DND-41 (cell line): ENCODE data around the gene ADGB.

Experiments used
- ATAC-seq: fragments of 200-7000 bp; cut with Tn5 transposase; 3 replicates; pipeline ENCODE4 v1.9.1; 2021; ENCODE audit warnings: low read depth; ENCODE audit not compliant: insufficient read depth
- DNase-seq: peaks from one replicate; pipeline ENCODE4 v3.0.0-alpha.2; 2020
- H2AFZ ChIP-seq: 2 replicates; pipeline ENCODE4 v1.6.0; 2012; ENCODE audit warnings: low read depth, low read length
- H3K27ac ChIP-seq: 2 replicates; pipeline ENCODE4 v1.5.1; 2012; ENCODE audit warnings: low read length, inconsistent platforms
- H3K27me3 ChIP-seq: fragments of 200-600 bp; sonication (generic); 2 replicates; pipeline ENCODE4 v1.6.0; 2012; ENCODE audit warnings: low read length, mild to moderate bottlenecking, inconsistent platforms; ENCODE audit not compliant: insufficient read depth, poor library complexity
- H3K36me3 ChIP-seq: 2 replicates; pipeline ENCODE4 v1.5.1; 2012; ENCODE audit warnings: low read length, inconsistent platforms; ENCODE audit not compliant: insufficient read depth
- H3K4me1 ChIP-seq: 2 replicates; pipeline ENCODE4 v1.5.1; 2012; ENCODE audit warnings: mild to moderate bottlenecking, low read length; ENCODE audit not compliant: insufficient read depth
- H3K4me2 ChIP-seq: 2 replicates; pipeline ENCODE4 v1.6.0; 2012; ENCODE audit warnings: mild to moderate bottlenecking, moderate library complexity, low read length, inconsistent platforms; ENCODE audit not compliant: insufficient read depth
- H3K4me3 ChIP-seq, 2 experiments: fragments of 200-600 bp in 1 of 2; shearing (Covaris generic) in 1 of 2; 2 replicates each; pipeline ENCODE4 v1.5.1; 2012 to 2016; ENCODE audit warnings: inconsistent platforms in 2 of 2, low read length in 2 of 2, mild to moderate bottlenecking in 2 of 2, low read depth in 1 of 2, moderate library complexity in 1 of 2
- H3K79me2 ChIP-seq: 2 replicates; pipeline ENCODE4 v1.6.0; 2012; ENCODE audit warnings: low read length, inconsistent platforms; ENCODE audit not compliant: insufficient read depth
- H3K9ac ChIP-seq: 2 replicates; pipeline ENCODE4 v1.6.0; 2012; ENCODE audit warnings: low read depth, mild to moderate bottlenecking, inconsistent platforms, low read length, moderate library complexity
- H3K9me3 ChIP-seq: 2 replicates; pipeline ENCODE4 v1.5.1; 2012; ENCODE audit warnings: low read length, moderate library complexity, mild to moderate bottlenecking, inconsistent platforms; ENCODE audit not compliant: insufficient read depth, severe bottlenecking
- H4K20me1 ChIP-seq: 2 replicates; pipeline ENCODE4 v1.6.0; 2012; ENCODE audit warnings: low read length; ENCODE audit not compliant: insufficient read depth
- EZH2 ChIP-seq: IDR thresholded peaks from 3 replicates; pipeline ENCODE4 v1.6.1; 2012; ENCODE audit warnings: borderline replicate concordance, low read depth, mild to moderate bottlenecking, moderate library complexity, low read length, inconsistent platforms; ENCODE audit not compliant: severe bottlenecking
- TF ChIP-seq, protein P1 (sequence below): IDR thresholded peaks from 2 replicates; pipeline ENCODE4 v1.5.1; 2012; ENCODE audit warnings: borderline replicate concordance, low read length, moderate library complexity, mild to moderate bottlenecking; ENCODE audit not compliant: poor library complexity, severe bottlenecking; ENCODE audit errors: extremely low read depth

Gene ADGB

DNA sequence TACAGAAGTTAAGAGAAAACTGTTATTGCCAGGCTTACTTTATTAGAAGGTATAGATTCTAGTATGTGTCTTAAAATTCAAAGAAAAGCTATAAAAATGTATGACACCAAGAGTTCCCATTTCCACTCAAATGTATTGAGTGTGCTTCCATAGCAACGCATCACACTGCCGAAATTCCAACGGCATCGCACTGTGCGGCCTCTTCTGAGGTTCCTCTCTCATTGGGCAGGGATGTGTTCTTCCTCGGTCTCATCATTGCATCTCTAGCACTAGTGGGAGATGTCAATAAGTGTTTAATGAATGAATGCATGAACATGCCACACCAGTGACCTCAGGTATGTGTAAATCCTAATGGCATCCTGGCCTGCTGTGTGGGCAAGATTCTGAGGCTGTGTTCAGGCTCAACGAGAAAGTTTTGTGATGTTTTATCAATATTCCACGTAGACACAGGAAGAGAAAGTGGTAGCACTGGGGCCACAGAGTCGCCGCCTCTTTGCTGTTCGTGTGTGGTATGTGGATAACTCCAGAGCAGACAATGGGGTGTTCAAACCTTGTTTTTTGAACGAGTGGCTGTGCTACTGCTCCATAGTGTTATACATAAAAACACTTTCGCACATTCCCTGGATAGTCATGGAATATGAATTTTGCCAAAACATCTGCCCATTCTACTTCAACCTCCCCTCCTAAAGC lies 171.6 kb downstream of the ADGB start:
- peak overlapping the region; percentile 62 for H3K4me2 ChIP-seq
- DNase-seq: peak; percentile 57
- H3K9me3 ChIP-seq: no peaks in the 10 kb centered on the region
- H3K4me1 ChIP-seq: peaks cover 29% of the 10 kb centered on the region
- peak overlapping the region; percentile 41 for H2AFZ ChIP-seq
- H3K27ac ChIP-seq: peak overlapping the region; percentile 89
- peak overlapping the region; percentile 41 for H3K9ac ChIP-seq
- no peaks in the 10 kb centered on the region for H3K79me2 ChIP-seq
- peak; percentile 62 for ATAC-seq
- peak overlapping the region in 1 of 2 experiments; percentile 50; a peak in 3 of 4 replicates for H3K4me3 ChIP-seq
- no peaks in the 10 kb centered on the region for H4K20me1 ChIP-seq
- H3K36me3 ChIP-seq: no peaks in the 10 kb centered on the region
- no peaks in the 10 kb centered on the region for H3K27me3 ChIP-seq
- TF ChIP-seq EZH2: no peak
- TF ChIP-seq, protein P1, sequence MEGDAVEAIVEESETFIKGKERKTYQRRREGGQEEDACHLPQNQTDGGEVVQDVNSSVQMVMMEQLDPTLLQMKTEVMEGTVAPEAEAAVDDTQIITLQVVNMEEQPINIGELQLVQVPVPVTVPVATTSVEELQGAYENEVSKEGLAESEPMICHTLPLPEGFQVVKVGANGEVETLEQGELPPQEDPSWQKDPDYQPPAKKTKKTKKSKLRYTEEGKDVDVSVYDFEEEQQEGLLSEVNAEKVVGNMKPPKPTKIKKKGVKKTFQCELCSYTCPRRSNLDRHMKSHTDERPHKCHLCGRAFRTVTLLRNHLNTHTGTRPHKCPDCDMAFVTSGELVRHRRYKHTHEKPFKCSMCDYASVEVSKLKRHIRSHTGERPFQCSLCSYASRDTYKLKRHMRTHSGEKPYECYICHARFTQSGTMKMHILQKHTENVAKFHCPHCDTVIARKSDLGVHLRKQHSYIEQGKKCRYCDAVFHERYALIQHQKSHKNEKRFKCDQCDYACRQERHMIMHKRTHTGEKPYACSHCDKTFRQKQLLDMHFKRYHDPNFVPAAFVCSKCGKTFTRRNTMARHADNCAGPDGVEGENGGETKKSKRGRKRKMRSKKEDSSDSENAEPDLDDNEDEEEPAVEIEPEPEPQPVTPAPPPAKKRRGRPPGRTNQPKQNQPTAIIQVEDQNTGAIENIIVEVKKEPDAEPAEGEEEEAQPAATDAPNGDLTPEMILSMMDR: no peak

DNA sequence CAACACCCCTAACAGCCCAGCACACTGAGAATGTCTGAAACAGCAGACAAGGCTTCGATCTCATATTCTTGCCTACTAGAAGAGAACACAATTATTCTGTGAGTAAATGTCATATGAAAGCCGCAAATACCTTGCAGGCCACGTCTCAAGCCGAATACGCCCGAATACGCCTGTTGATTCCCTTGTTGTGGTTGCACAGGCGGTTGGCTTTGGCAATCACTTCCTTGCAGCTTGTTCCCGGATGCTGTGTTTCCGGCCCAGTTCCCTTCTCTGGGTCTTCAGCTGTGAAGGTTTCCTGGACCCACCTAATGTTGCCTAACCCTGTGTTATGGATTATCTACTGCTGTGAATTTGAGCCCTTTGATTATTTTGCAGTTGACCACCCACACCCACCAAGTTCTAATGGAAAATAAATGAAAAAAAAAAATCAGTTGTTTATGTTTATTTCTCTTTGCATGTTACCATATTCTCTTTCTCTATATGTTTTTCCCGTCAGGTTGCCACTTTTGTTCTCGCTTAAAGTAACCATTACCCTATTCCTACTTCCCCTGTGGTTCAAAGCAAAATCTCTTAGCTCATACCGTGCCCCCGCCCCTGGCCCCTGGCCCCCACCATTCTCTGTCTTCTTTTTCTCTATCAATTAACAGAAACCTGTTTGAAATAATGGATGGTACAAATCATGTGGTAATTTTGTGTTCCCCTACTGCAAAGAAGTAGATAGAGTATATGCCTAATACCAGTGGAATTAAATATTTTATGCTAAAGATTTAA lies 172.4 kb downstream of the ADGB start:
- H3K4me2 ChIP-seq: peak overlapping the region; percentile 62
- peak overlapping the region in 1 of 2 experiments; percentile 50; a peak in 3 of 4 replicates for H3K4me3 ChIP-seq
- H2AFZ ChIP-seq: peak overlapping the region; percentile 41
- peak overlapping the region; percentile 89 for H3K27ac ChIP-seq
- no peaks in the 10 kb centered on the region for H3K79me2 ChIP-seq
- H3K9ac ChIP-seq: peak overlapping the region; percentile 41
- ATAC-seq (peak; percentile 91), DNase-seq (peak; percentile 92)
- TF ChIP-seq, protein P1: no peak
- no peak for TF ChIP-seq EZH2
- peaks cover 29% of the 10 kb centered on the region for H3K4me1 ChIP-seq
- H3K27me3 ChIP-seq: no peaks in the 10 kb centered on the region
- no peaks in the 10 kb centered on the region for H3K9me3 ChIP-seq
- H4K20me1 ChIP-seq: no peaks in the 10 kb centered on the region
- no peaks in the 10 kb centered on the region for H3K36me3 ChIP-seq

DNA sequence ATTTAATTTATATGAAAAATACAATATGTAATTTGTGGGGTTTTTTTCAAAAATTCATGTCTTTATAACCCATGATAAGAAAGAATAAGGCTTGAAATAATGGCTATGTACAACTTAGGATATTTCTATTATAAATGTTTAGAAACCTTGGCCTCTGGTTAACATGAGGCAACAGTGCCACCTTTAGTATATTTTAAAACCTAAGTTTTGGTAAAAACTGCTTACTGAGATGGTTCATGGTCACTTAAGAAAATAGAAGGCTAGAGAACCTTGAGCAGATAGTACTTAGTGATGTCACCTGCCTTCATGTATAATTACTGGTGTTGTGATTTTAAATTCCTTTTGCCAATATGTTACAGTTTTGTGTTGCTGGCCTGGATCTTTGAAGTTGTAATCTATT lies 176.4 kb downstream of the ADGB start:
- no peak for ATAC-seq
- no peak for TF ChIP-seq EZH2
- TF ChIP-seq, protein P1: peak; percentile 48
- Histone ChIP-seq H3K9ac (no peak overlapping the region), H3K27me3 (no peaks in the 10 kb centered on the region), H3K36me3 (no peaks in the 10 kb centered on the region), H3K4me3 (no peak overlapping the region), H2AFZ (no peak overlapping the region), H3K79me2 (no peaks in the 10 kb centered on the region), H4K20me1 (no peaks in the 10 kb centered on the region), H3K4me1 (peaks cover 19% of the 10 kb centered on the region), H3K4me2 (no peak overlapping the region), H3K9me3 (no peaks in the 10 kb centered on the region), H3K27ac (no peak overlapping the region)
- no peak for DNase-seq
